SH-SY5Y (cell line): ENCODE measurements around the gene DNM3.

Source experiments
- GATA2 ChIP-seq: IDR thresholded peaks from 2 replicates; pipeline ENCODE4 v1.6.1; 2011; ENCODE audit warnings: mild to moderate bottlenecking, low read depth, low read length
- GATA3 ChIP-seq: IDR thresholded peaks from 2 replicates; pipeline ENCODE4 v1.6.1; 2011; ENCODE audit warnings: low read depth, mild to moderate bottlenecking, low read length, moderate library complexity

GRCh38 chr1:171816300-171816901 is 24.9 kb upstream of the DNM3 start:
- TF ChIP-seq GATA3 (no peak), GATA2 (no peak)
